ENCODE measurements around the gene RIT1.

RIT1 gene

GRCh38 chr1:155888481-155888880 lies 22.7 kb downstream of the RIT1 start:
- no peak overlapping the region for H3K4me3 ChIP-seq (ENCODE audit: low read length)
- no peak for DNase-seq
- no CpG with 5 or more reads among the region's 5 CpGs for WGBS (ENCODE audit: extremely low coverage, insufficient coverage, low lambda C conversion rate)
- no peaks in the 10 kb centered on the region for H3K27me3 ChIP-seq (ENCODE audit: insufficient read depth, low read length, poor library complexity)
- no peak overlapping the region for H4K5ac ChIP-seq (ENCODE audit: low read length)
- no peak overlapping the region for H3K56ac ChIP-seq (ENCODE audit: low read length)
- no peak overlapping the region for H3K4ac ChIP-seq (ENCODE audit: low read depth, low read length)
- no peak overlapping the region for H3K9ac ChIP-seq (ENCODE audit: low read length)
- H2BK5ac ChIP-seq (ENCODE audit: low read length): no peak overlapping the region
- no peak overlapping the region for H2BK120ac ChIP-seq (ENCODE audit: low read depth, low read length)
- H3K18ac ChIP-seq (ENCODE audit: low read length): no peak overlapping the region
- no peaks in the 10 kb centered on the region for H3K79me1 ChIP-seq (ENCODE audit: low read length)
- no peak overlapping the region for H3K4me2 ChIP-seq (ENCODE audit: low read length)
- H3K23ac ChIP-seq (ENCODE audit: low read length): no peak overlapping the region
- H3K36me3 ChIP-seq (ENCODE audit: control insufficient read depth, insufficient read depth, low read length): no peaks in the 10 kb centered on the region
- no peaks in the 10 kb centered on the region for H3K4me1 ChIP-seq (ENCODE audit: control insufficient read depth, low read depth, low read length)
- no peak overlapping the region for H4K8ac ChIP-seq (ENCODE audit: low read depth, low read length)
- no peak overlapping the region for H2BK15ac ChIP-seq (replicated peaks; ENCODE audit: low read depth)
- H3K27ac ChIP-seq (ENCODE audit: low read depth, low read length): no peak overlapping the region
- no peak overlapping the region for H2AK5ac ChIP-seq (ENCODE audit: low read length)
- H3K79me2 ChIP-seq (ENCODE audit: control insufficient read depth, insufficient read depth, low read length): no peaks in the 10 kb centered on the region

GRCh38 chr1:155884982-155885381 lies 26.2 kb downstream of the RIT1 start:
- no peaks in the 10 kb centered on the region for H3K27me3 ChIP-seq (ENCODE audit: insufficient read depth, low read length, poor library complexity)
- no peak overlapping the region for H4K5ac ChIP-seq (ENCODE audit: low read length)
- H3K56ac ChIP-seq (ENCODE audit: low read length): no peak overlapping the region
- no peak overlapping the region for H3K4me2 ChIP-seq (ENCODE audit: low read length)
- DNase-seq: no peak
- no peak overlapping the region for H3K27ac ChIP-seq (ENCODE audit: low read depth, low read length)
- H3K23ac ChIP-seq (ENCODE audit: low read length): no peak overlapping the region
- no peak overlapping the region for H2AK5ac ChIP-seq (ENCODE audit: low read length)
- no peak overlapping the region for H2BK120ac ChIP-seq (ENCODE audit: low read depth, low read length)
- no peak overlapping the region for H3K4ac ChIP-seq (ENCODE audit: low read depth, low read length)
- H4K8ac ChIP-seq (ENCODE audit: low read depth, low read length): no peak overlapping the region
- no peak overlapping the region for H3K18ac ChIP-seq (ENCODE audit: low read length)
- H3K79me1 ChIP-seq (ENCODE audit: low read length): no peaks in the 10 kb centered on the region
- no peak overlapping the region for H3K9ac ChIP-seq (ENCODE audit: low read length)
- H2BK5ac ChIP-seq (ENCODE audit: low read length): no peak overlapping the region
- H3K79me2 ChIP-seq (ENCODE audit: control insufficient read depth, insufficient read depth, low read length): no peaks in the 10 kb centered on the region
- H3K36me3 ChIP-seq (ENCODE audit: control insufficient read depth, insufficient read depth, low read length): no peaks in the 10 kb centered on the region
- H2BK15ac ChIP-seq (replicated peaks; ENCODE audit: low read depth): no peak overlapping the region
- no peak overlapping the region for H3K4me3 ChIP-seq (ENCODE audit: low read length)
- H3K4me1 ChIP-seq (ENCODE audit: control insufficient read depth, low read depth, low read length): no peaks in the 10 kb centered on the region

GRCh38 chr1:155884031-155884960 lies 26.9 kb downstream of the RIT1 start:
- Histone ChIP-seq H3K56ac (ENCODE audit: low read length) (no peak overlapping the region), H4K8ac (ENCODE audit: low read depth, low read length) (no peak overlapping the region), H3K4me1 (ENCODE audit: control insufficient read depth, low read depth, low read length) (no peaks in the 10 kb centered on the region), H3K4me3 (ENCODE audit: low read length) (no peak overlapping the region), H3K79me1 (ENCODE audit: low read length) (no peaks in the 10 kb centered on the region), H2AK5ac (ENCODE audit: low read length) (no peak overlapping the region), H3K79me2 (ENCODE audit: control insufficient read depth, insufficient read depth, low read length) (no peaks in the 10 kb centered on the region), H3K27ac (ENCODE audit: low read depth, low read length) (no peak overlapping the region), H3K4ac (ENCODE audit: low read depth, low read length) (no peak overlapping the region), H3K9ac (ENCODE audit: low read length) (no peak overlapping the region), H3K18ac (ENCODE audit: low read length) (no peak overlapping the region), H3K36me3 (ENCODE audit: control insufficient read depth, insufficient read depth, low read length) (no peaks in the 10 kb centered on the region), H2BK15ac (replicated peaks; ENCODE audit: low read depth) (no peak overlapping the region), H3K27me3 (ENCODE audit: insufficient read depth, low read length, poor library complexity) (no peaks in the 10 kb centered on the region), H3K4me2 (ENCODE audit: low read length) (no peak overlapping the region), H4K5ac (ENCODE audit: low read length) (no peak overlapping the region), H2BK120ac (ENCODE audit: low read depth, low read length) (no peak overlapping the region), H3K23ac (ENCODE audit: low read length) (no peak overlapping the region), H2BK5ac (ENCODE audit: low read length) (no peak overlapping the region)
- no peak for DNase-seq
- WGBS (ENCODE audit: extremely low coverage, insufficient coverage, low lambda C conversion rate): no CpG with 5 or more reads among the region's 9 CpGs

- Histone ChIP-seq H3K4me3 (ENCODE audit: low read length) (no peak overlapping the region), H3K27ac (ENCODE audit: low read depth, low read length) (no peak overlapping the region), H4K8ac (ENCODE audit: low read depth, low read length) (no peak overlapping the region), H3K27me3 (ENCODE audit: insufficient read depth, low read length, poor library complexity) (no peaks in the 10 kb centered on the region), H2BK5ac (ENCODE audit: low read length) (no peak overlapping the region), H3K4ac (ENCODE audit: low read depth, low read length) (no peak overlapping the region), H2AK5ac (ENCODE audit: low read length) (no peak overlapping the region), H3K56ac (ENCODE audit: low read length) (no peak overlapping the region), H3K79me2 (ENCODE audit: control insufficient read depth, insufficient read depth, low read length) (no peaks in the 10 kb centered on the region), H3K36me3 (ENCODE audit: control insufficient read depth, insufficient read depth, low read length) (no peaks in the 10 kb centered on the region), H3K23ac (ENCODE audit: low read length) (no peak overlapping the region), H3K4me2 (ENCODE audit: low read length) (no peak overlapping the region), H3K9ac (ENCODE audit: low read length) (no peak overlapping the region), H4K5ac (ENCODE audit: low read length) (no peak overlapping the region), H3K18ac (ENCODE audit: low read length) (no peak overlapping the region), H3K4me1 (ENCODE audit: control insufficient read depth, low read depth, low read length) (no peaks in the 10 kb centered on the region), H3K79me1 (ENCODE audit: low read length) (no peaks in the 10 kb centered on the region), H2BK120ac (ENCODE audit: low read depth, low read length) (no peak overlapping the region), H2BK15ac (replicated peaks; ENCODE audit: low read depth) (no peak overlapping the region)
- no CpG with 5 or more reads among the region's 2 CpGs for WGBS (ENCODE audit: extremely low coverage, insufficient coverage, low lambda C conversion rate)
- no peak for DNase-seq
These were observed 28.4 kb downstream of the RIT1 start for GRCh38 chr1:155882766-155883165.

GRCh38 chr1:155882235-155882634 lies 28.9 kb downstream of the RIT1 start:
- Histone ChIP-seq H3K79me1 (ENCODE audit: low read length) (no peaks in the 10 kb centered on the region), H3K27me3 (ENCODE audit: insufficient read depth, low read length, poor library complexity) (no peaks in the 10 kb centered on the region), H3K36me3 (ENCODE audit: control insufficient read depth, insufficient read depth, low read length) (no peaks in the 10 kb centered on the region), H3K4ac (ENCODE audit: low read depth, low read length) (no peak overlapping the region), H4K5ac (ENCODE audit: low read length) (no peak overlapping the region), H3K4me3 (ENCODE audit: low read length) (no peak overlapping the region), H3K18ac (ENCODE audit: low read length) (no peak overlapping the region), H3K27ac (ENCODE audit: low read depth, low read length) (no peak overlapping the region), H3K23ac (ENCODE audit: low read length) (no peak overlapping the region), H2BK15ac (replicated peaks; ENCODE audit: low read depth) (no peak overlapping the region), H2AK5ac (ENCODE audit: low read length) (no peak overlapping the region), H3K9ac (ENCODE audit: low read length) (no peak overlapping the region), H3K56ac (ENCODE audit: low read length) (no peak overlapping the region), H3K79me2 (ENCODE audit: control insufficient read depth, insufficient read depth, low read length) (no peaks in the 10 kb centered on the region), H3K4me1 (ENCODE audit: control insufficient read depth, low read depth, low read length) (no peaks in the 10 kb centered on the region), H4K8ac (ENCODE audit: low read depth, low read length) (no peak overlapping the region), H2BK5ac (ENCODE audit: low read length) (no peak overlapping the region), H3K4me2 (ENCODE audit: low read length) (no peak overlapping the region), H2BK120ac (ENCODE audit: low read depth, low read length) (no peak overlapping the region)
- DNase-seq: no peak

GRCh38 chr1:155880950-155881349 lies 30.2 kb downstream of the RIT1 start:
- no peak overlapping the region for H3K56ac ChIP-seq (ENCODE audit: low read length)
- no peak overlapping the region for H2BK120ac ChIP-seq (ENCODE audit: low read depth, low read length)
- H3K27ac ChIP-seq (ENCODE audit: low read depth, low read length): no peak overlapping the region
- H3K79me1 ChIP-seq (ENCODE audit: low read length): no peaks in the 10 kb centered on the region
- no peaks in the 10 kb centered on the region for H3K27me3 ChIP-seq (ENCODE audit: insufficient read depth, low read length, poor library complexity)
- H3K36me3 ChIP-seq (ENCODE audit: control insufficient read depth, insufficient read depth, low read length): no peaks in the 10 kb centered on the region
- H3K18ac ChIP-seq (ENCODE audit: low read length): no peak overlapping the region
- no peak overlapping the region for H3K4me3 ChIP-seq (ENCODE audit: low read length)
- DNase-seq: no peak
- no peak overlapping the region for H4K5ac ChIP-seq (ENCODE audit: low read length)
- no peak overlapping the region for H2BK15ac ChIP-seq (replicated peaks; ENCODE audit: low read depth)
- H2AK5ac ChIP-seq (ENCODE audit: low read length): no peak overlapping the region
- H3K9ac ChIP-seq (ENCODE audit: low read length): no peak overlapping the region
- WGBS (ENCODE audit: extremely low coverage, insufficient coverage, low lambda C conversion rate): no CpG with 5 or more reads among the region's 6 CpGs
- no peaks in the 10 kb centered on the region for H3K79me2 ChIP-seq (ENCODE audit: control insufficient read depth, insufficient read depth, low read length)
- H2BK5ac ChIP-seq (ENCODE audit: low read length): no peak overlapping the region
- no peak overlapping the region for H3K23ac ChIP-seq (ENCODE audit: low read length)
- H3K4me1 ChIP-seq (ENCODE audit: control insufficient read depth, low read depth, low read length): no peaks in the 10 kb centered on the region
- no peak overlapping the region for H3K4ac ChIP-seq (ENCODE audit: low read depth, low read length)
- no peak overlapping the region for H4K8ac ChIP-seq (ENCODE audit: low read depth, low read length)
- no peak overlapping the region for H3K4me2 ChIP-seq (ENCODE audit: low read length)

All from mesendoderm (in vitro differentiated cells).